NT2/D1 (cell line): ENCODE measurements around the gene PDCD7.

ENCODE experiments used
- SUZ12 ChIP-seq: IDR thresholded peaks from 2 replicates; pipeline ENCODE4 v1.6.1; 2011; ENCODE audit not compliant: insufficient read length, insufficient read depth; ENCODE audit errors: extremely low read depth
- YY1 ChIP-seq: IDR thresholded peaks from 2 replicates; pipeline ENCODE4 v1.6.1; 2011; ENCODE audit not compliant: insufficient read length, insufficient read depth
- ZNF274 ChIP-seq: IDR thresholded peaks from 2 replicates; pipeline ENCODE4 v1.6.1; 2011; ENCODE audit warnings: mild to moderate bottlenecking, low read depth, low read length

GRCh38 chr15:65091946-65092770, 41.5 kb downstream of the PDCD7 start:
- TF ChIP-seq SUZ12, result no peak
- no peak for TF ChIP-seq ZNF274
- TF ChIP-seq YY1, result no peak
